ENCODE data around the gene MCCC2.
"Not testable (repeated sequence)": the region's sequence is repeated elsewhere in the genome, so short reads cannot be mapped to it uniquely, and the experiment has no call there.

MCCC2 gene

DNA sequence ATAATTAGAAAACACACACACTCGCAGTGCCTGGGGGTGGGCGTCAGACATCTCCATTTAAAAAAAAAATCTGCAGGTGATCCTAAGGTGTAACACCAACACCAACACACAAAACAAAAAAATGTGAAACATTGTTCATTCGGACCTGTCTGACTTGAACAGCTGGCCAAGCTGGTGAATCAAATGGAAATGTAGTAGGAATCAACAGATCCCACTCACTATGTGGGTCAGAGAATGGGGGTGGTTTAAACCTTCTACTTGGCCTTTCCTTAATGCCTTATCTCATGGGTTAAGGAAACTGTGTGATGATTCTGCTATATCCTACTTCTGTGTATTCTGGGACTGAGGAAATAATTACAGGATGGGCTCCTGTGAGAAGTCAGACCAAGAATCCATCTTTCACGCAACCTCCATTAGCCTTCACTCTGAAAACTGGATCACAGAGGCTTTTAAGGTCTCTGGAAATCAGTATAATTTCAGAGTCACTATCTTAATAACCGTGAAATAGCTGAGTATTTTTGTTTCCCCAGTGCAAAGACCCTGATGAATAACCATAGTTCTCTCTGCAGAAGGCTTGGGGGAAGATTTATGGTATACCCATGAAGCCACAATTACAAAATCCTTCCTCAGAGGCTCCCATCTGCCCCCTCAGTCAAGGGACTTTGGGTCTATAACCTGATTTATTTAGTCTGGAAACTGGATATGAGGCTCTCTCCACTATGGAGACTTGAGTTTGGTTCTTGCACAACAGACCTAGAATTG lies 17.2 kb upstream of the MCCC2 start:
- POLR2A ChIA-PET, result no interaction called here
- TF ChIP-seq, protein P1, sequence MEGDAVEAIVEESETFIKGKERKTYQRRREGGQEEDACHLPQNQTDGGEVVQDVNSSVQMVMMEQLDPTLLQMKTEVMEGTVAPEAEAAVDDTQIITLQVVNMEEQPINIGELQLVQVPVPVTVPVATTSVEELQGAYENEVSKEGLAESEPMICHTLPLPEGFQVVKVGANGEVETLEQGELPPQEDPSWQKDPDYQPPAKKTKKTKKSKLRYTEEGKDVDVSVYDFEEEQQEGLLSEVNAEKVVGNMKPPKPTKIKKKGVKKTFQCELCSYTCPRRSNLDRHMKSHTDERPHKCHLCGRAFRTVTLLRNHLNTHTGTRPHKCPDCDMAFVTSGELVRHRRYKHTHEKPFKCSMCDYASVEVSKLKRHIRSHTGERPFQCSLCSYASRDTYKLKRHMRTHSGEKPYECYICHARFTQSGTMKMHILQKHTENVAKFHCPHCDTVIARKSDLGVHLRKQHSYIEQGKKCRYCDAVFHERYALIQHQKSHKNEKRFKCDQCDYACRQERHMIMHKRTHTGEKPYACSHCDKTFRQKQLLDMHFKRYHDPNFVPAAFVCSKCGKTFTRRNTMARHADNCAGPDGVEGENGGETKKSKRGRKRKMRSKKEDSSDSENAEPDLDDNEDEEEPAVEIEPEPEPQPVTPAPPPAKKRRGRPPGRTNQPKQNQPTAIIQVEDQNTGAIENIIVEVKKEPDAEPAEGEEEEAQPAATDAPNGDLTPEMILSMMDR (IDR thresholded peaks at IDR 0.05; ENCODE audit: control extremely low read depth, extremely low read depth, low read depth, missing control alignments), result no peak
- no peak for DNase-seq (ENCODE audit: extremely low spot score)
- CTCF ChIA-PET, result interaction anchor here (1.9 kb wide), 1 partner anchor 13 kb away, joined by 4 read pairs; no protein-coding TSS in a partner anchor

DNA sequence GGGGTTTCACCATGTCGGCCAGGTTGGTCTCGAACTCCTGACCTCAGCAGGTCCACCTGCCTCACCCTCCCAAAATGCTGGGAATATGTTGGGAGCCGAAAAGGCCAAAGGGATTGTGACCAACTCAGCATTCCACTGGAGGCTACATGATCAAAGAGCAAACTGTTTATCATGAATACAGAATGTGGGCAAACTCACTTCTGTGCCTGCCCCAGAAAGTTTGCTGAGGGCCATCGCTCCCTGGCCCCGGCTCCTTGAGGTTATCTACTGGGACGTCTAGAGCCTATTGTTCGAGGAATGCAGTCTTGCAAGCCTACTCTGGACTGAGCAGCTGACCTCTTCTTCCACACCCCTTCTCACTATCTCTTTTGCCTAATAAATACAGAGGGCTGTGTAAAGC lies 15.3 kb upstream of the MCCC2 start:
- POLR2A ChIA-PET, CTCF ChIA-PET: not testable (repeated sequence)

DNA sequence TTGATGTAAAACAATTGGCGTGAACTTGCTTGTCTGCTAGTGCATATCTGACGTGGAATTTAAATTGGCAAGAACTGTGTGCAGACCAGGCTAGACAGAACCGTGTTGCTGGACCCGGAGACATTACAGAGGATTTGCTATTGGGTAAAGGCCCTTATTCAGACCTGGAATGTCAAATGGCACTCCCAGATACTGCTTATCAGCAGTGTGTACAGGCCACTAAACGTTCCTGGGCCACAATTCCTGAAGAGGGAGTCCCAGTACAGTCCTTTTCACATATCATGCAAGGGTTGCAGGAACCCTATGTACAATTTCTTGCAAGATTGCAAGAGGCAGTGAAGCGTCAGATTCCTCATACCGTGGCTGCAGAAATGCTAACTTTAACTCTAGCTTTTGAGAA lies 13.5 kb upstream of the MCCC2 start:
- CTCF ChIA-PET, result no interaction called here
- TF ChIP-seq, protein P1 (IDR thresholded peaks at IDR 0.05; ENCODE audit: control extremely low read depth, extremely low read depth, low read depth, missing control alignments), result no peak
- DNase-seq (ENCODE audit: extremely low spot score), result no peak
- POLR2A ChIA-PET, result no interaction called here

More for the DNA sequence above, 15.3 kb upstream of the MCCC2 start:
- not testable (repeated sequence) for DNase-seq (ENCODE audit: extremely low spot score)

GRCh38 chr5:71575588-71575987 lies 11.6 kb upstream of the MCCC2 start:
- POLR2A ChIA-PET; DNase-seq (ENCODE audit: extremely low spot score): not testable (repeated sequence)
- CTCF ChIA-PET, result interaction anchor here (1.0 to 1.6 kb wide), 2 partner anchors 10 to 25 kb away, joined by 3 to 4 read pairs; no protein-coding TSS in a partner anchor

- ChIA-PET CTCF (interaction anchor here (1.0 to 1.6 kb wide), 2 partner anchors 11 to 25 kb away, joined by 3 to 4 read pairs; no protein-coding TSS in a partner anchor), POLR2A (no interaction called here)
- TF ChIP-seq, protein P1 (IDR thresholded peaks at IDR 0.05; ENCODE audit: control extremely low read depth, extremely low read depth, low read depth, missing control alignments), result no peak
- no peak for DNase-seq (ENCODE audit: extremely low spot score)
Measured at GRCh38 chr5:71576241-71576640, 10.9 kb upstream of the MCCC2 start.

DNA sequence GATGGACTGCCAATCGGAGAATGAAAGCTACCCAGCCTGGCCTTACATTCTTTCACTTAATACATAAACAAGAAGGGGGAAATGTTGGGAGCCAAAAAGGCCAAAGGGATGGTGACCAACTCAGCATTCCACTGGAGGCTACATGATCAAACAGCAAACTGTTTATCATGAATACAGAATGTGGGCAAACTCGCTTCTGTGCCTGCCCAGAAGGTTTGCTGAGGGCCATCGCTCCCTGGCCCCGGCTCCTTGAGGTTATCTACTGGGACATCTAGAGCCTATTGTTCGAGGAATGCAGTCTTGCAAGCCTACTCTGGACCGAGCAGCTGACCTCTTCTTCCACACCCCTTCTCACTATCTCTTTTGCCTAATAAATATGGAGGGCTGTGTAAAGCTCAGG lies 9.3 kb upstream of the MCCC2 start:
- POLR2A ChIA-PET; DNase-seq (ENCODE audit: extremely low spot score): not testable (repeated sequence)
- CTCF ChIA-PET, result interaction anchor here (1.0 to 1.2 kb wide), 2 partner anchors 10 to 30 kb away, joined by 3 read pairs; no protein-coding TSS in a partner anchor

- ChIA-PET CTCF (interaction anchor here (1.5 to 4.7 kb wide), 3 partner anchors 9 to 175 kb away, joined by 3 to 20 read pairs (median 8); no protein-coding TSS in a partner anchor), POLR2A (no interaction called here)
- no peak for DNase-seq (ENCODE audit: extremely low spot score)
- TF ChIP-seq, protein P1 (IDR thresholded peaks at IDR 0.05; ENCODE audit: control extremely low read depth, extremely low read depth, low read depth, missing control alignments), result no peak
Measured at GRCh38 chr5:71582945-71583584, 4.1 kb upstream of the MCCC2 start.
